Measurements from ENCODE around the gene CA10.

GRCh38 chr17:52035336-52035915 lies 123.1 kb downstream of the CA10 start:
- TF ChIP-seq CTCF (IDR thresholded peaks at IDR 0.05; ENCODE audit: low read length) (no peak), EZH2 (IDR thresholded peaks at IDR 0.05; ENCODE audit: borderline replicate concordance, low read length) (no peak)
